Gastrocnemius medialis (tissue), 4 donors: Measurements from ENCODE around the gene MED9.

Experiments
- CTCF ChIP-seq, 5 experiments: fragments of 450-650 bp in 3 of 5; fragments of 200-600 bp in 2 of 5; sonication (generic) in 2 of 5; IDR thresholded peaks in 4 of 5; conservative IDR thresholded peaks in 1 of 5; 1 replicate in 4 of 5; 2 replicates in 1 of 5; pipeline ENCODE4 v1.5.1; 2016 to 2019; ENCODE audit warnings: antibody characterized with exemption in 5 of 5, mild to moderate bottlenecking in 3 of 5, moderate library complexity in 3 of 5
- POLR2A ChIP-seq, 2 donors: fragments of 450-650 bp; IDR thresholded peaks; one replicate each; pipeline ENCODE4 v1.6.1; 2017; ENCODE audit warnings: antibody characterized with exemption in 2 of 2, mild to moderate bottlenecking in 2 of 2, moderate library complexity in 2 of 2

- TF ChIP-seq CTCF (IDR thresholded peaks at IDR 0.05 in 4 of 5, conservative IDR thresholded peaks at IDR 0.05 in 1 of 5) (no peak), POLR2A (IDR thresholded peaks at IDR 0.05) (no peak)
Measured at GRCh38 chr17:17520599-17521232, 43.9 kb downstream of the MED9 start.
